ENCODE data around the gene KIF25. TPM values are rescaled to one million over a fixed set of nuclear protein-coding genes. Genes with fewer than 3 reads are reported as not detected.

KIF25 gene
- total RNA-seq, 1 experiment from 2014 or later: 0.39 TPM

DNA sequence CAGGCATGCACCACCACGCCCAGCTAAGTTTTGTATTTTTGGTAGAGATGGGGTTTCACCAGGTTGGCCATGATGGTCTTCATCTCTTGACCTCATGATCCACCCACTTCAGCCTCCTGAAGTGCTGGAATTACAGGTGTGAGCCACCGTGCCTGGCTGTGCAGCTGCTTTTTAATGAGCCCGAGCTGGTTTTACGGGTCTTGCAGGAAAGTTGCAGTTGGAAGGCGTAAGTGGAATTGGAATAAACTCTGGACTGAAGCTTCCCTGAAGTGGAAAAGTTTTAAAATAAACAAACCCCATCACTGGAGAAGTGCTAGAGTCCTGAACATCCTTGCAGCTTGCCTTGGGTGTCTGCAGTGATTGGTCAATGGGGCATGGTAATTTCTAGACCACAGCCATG, 40.4 kb downstream of the KIF25 start:
- H3K27me3 ChIP-seq (replicated peaks; ENCODE audit: insufficient read depth, low read depth, low read length, poor library complexity): no peaks in the 10 kb centered on the region
- no peak overlapping the region for H3K4me3 ChIP-seq (ENCODE audit: low read depth, low read length, poor library complexity, severe bottlenecking)
- peaks cover 3% of the 10 kb centered on the region for H3K4me1 ChIP-seq (ENCODE audit: insufficient read depth, low read length, poor library complexity, severe bottlenecking)
- H3K9me3 ChIP-seq (ENCODE audit: low read depth, low read length, poor library complexity, severe bottlenecking): peaks cover 23% of the 10 kb centered on the region
- POLR2A ChIA-PET (ENCODE audit: low non-redundant PET): no interaction called here
- no TSS peak for BruUV-seq (replicated peaks)
- no peak for TF ChIP-seq CTCF (conservative IDR thresholded peaks at IDR 0.05; ENCODE audit: low read depth, low read length)
- no peak for TF ChIP-seq EZH2 (IDR thresholded peaks at IDR 0.05; ENCODE audit: borderline replicate concordance, low read depth, low read length, poor library complexity, severe bottlenecking)
- DNase-seq (ENCODE audit: low spot score): no peak
- H3K27ac ChIP-seq (ENCODE audit: low read depth, low read length, poor library complexity, severe bottlenecking): no peak overlapping the region
- no peaks in the 10 kb centered on the region for H3K36me3 ChIP-seq (ENCODE audit: insufficient read depth, low read length, poor library complexity, severe bottlenecking)
- intact Hi-C loops (cut with micrococcal nuclease; ENCODE audit: unreplicated experiment): no loop called here
- CTCF ChIA-PET: no interaction called here

DNA sequence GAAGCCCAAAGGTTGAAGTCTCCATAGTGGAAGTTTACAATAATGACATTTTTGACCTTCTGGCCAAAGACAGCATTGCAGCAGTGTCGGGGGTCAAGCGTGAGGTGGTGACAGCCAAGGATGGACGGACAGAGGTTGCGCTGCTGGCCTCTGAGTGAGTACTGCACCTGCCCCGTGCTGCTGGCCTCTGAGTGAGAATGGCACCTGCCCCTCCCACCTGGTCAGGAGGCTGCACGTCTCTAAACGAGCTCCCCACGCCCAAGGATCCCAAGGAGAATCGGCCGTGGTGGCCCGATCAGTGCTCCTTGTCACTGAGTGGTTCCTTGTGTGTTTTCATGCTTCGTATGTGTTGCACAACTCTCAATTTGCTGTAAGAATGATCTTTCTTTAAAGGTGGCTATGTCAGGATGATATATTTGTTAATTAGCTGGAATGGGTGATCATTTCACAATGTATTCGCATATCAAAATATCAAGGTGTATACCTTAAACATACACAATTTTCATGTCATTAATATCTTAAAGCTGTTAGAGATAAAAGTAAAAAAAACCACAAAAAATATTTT, 41.2 kb downstream of the KIF25 start:
- no TSS peak for BruUV-seq (replicated peaks)
- Histone ChIP-seq H3K36me3 (ENCODE audit: insufficient read depth, low read length, poor library complexity, severe bottlenecking) (no peaks in the 10 kb centered on the region), H3K9me3 (ENCODE audit: low read depth, low read length, poor library complexity, severe bottlenecking) (peaks cover 23% of the 10 kb centered on the region), H3K27ac (ENCODE audit: low read depth, low read length, poor library complexity, severe bottlenecking) (no peak overlapping the region), H3K4me1 (ENCODE audit: insufficient read depth, low read length, poor library complexity, severe bottlenecking) (peaks cover 3% of the 10 kb centered on the region), H3K27me3 (replicated peaks; ENCODE audit: insufficient read depth, low read depth, low read length, poor library complexity) (no peaks in the 10 kb centered on the region), H3K4me3 (ENCODE audit: low read depth, low read length, poor library complexity, severe bottlenecking) (no peak overlapping the region)
- intact Hi-C loops (cut with micrococcal nuclease; ENCODE audit: unreplicated experiment): no loop called here
- ChIA-PET POLR2A (ENCODE audit: low non-redundant PET) (no interaction called here), CTCF (no interaction called here)
- no peak for TF ChIP-seq EZH2 (IDR thresholded peaks at IDR 0.05; ENCODE audit: borderline replicate concordance, low read depth, low read length, poor library complexity, severe bottlenecking)
- TF ChIP-seq CTCF (conservative IDR thresholded peaks at IDR 0.05; ENCODE audit: low read depth, low read length): no peak
- no peak for DNase-seq (ENCODE audit: low spot score)

GRCh38 chr6:168039301-168039700, 41.8 kb downstream of the KIF25 start:
- no TSS peak for BruUV-seq (replicated peaks)
- H3K27ac ChIP-seq (ENCODE audit: low read depth, low read length, poor library complexity, severe bottlenecking): no peak overlapping the region
- TF ChIP-seq EZH2 (IDR thresholded peaks at IDR 0.05; ENCODE audit: borderline replicate concordance, low read depth, low read length, poor library complexity, severe bottlenecking) (no peak), CTCF (conservative IDR thresholded peaks at IDR 0.05; ENCODE audit: low read depth, low read length) (no peak)
- no peak overlapping the region for H3K4me3 ChIP-seq (ENCODE audit: low read depth, low read length, poor library complexity, severe bottlenecking)
- no peaks in the 10 kb centered on the region for H3K36me3 ChIP-seq (ENCODE audit: insufficient read depth, low read length, poor library complexity, severe bottlenecking)
- DNase-seq (ENCODE audit: low spot score): no peak
- peaks cover 23% of the 10 kb centered on the region for H3K9me3 ChIP-seq (ENCODE audit: low read depth, low read length, poor library complexity, severe bottlenecking)
- ChIA-PET POLR2A (ENCODE audit: low non-redundant PET) (no interaction called here), CTCF (no interaction called here)
- H3K27me3 ChIP-seq (replicated peaks; ENCODE audit: insufficient read depth, low read depth, low read length, poor library complexity): no peaks in the 10 kb centered on the region
- peaks cover 3% of the 10 kb centered on the region for H3K4me1 ChIP-seq (ENCODE audit: insufficient read depth, low read length, poor library complexity, severe bottlenecking)
- intact Hi-C loops (cut with micrococcal nuclease; ENCODE audit: unreplicated experiment): no loop called here
